Measurements from ENCODE around the gene GAS2L1.

DNA sequence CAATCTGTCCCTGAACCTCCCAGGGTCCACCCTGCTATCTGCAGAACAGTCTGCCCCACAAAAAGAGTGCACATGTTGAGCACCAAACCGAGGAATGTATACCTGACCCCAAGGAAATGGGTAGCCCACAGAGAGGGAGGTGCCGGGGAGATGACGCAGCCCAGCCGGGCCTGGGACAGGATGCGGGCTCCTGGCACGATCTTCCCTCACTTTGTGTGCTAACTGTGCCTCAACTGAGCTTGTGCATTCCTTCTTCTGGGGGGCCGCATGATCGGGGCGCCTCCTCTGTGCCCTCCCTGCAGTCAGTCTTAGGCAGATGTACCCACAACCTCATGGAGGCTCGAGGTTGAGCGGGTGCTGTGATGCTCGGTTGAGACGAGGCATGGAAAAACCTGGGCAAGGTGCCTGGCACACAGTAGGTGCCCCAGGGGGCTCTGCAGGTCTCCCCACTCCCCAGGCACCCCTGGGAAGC, 2.4 kb downstream of the GAS2L1 start:
- TF ChIP-seq, protein P1, sequence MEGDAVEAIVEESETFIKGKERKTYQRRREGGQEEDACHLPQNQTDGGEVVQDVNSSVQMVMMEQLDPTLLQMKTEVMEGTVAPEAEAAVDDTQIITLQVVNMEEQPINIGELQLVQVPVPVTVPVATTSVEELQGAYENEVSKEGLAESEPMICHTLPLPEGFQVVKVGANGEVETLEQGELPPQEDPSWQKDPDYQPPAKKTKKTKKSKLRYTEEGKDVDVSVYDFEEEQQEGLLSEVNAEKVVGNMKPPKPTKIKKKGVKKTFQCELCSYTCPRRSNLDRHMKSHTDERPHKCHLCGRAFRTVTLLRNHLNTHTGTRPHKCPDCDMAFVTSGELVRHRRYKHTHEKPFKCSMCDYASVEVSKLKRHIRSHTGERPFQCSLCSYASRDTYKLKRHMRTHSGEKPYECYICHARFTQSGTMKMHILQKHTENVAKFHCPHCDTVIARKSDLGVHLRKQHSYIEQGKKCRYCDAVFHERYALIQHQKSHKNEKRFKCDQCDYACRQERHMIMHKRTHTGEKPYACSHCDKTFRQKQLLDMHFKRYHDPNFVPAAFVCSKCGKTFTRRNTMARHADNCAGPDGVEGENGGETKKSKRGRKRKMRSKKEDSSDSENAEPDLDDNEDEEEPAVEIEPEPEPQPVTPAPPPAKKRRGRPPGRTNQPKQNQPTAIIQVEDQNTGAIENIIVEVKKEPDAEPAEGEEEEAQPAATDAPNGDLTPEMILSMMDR (IDR thresholded peaks at IDR 0.05), result no peak
- TF ChIP-seq POLR2A (IDR thresholded peaks at IDR 0.05), result no peak

Data from heart left ventricle (tissue), 13 donors.